ENCODE results near the gene APOL4. TPM values are rescaled to one million over a fixed set of nuclear protein-coding genes. Genes with fewer than 3 reads are reported as not detected.

Gene APOL4
- total and polyA plus RNA-seq, 7 donors = 1.2 to 14.0 (median 4.8) TPM

GRCh38 chr22:36236388-36237319 lies 35.0 kb upstream of the APOL4 start:
- intact Hi-C loops (cut with DNase I) = loop anchor here (5.0 kb wide), 1 partner anchor 39 kb away; no protein-coding TSS in a partner anchor
- Histone ChIP-seq H3K27me3 (no peaks in the 10 kb centered on the region), H3K4me1 (peaks cover 0 to 52% (median 44%) of the 10 kb centered on the region in 4 donors), H3K9me3 (no peaks in the 10 kb centered on the region), H3K36me3 (peaks cover 0 to 26% (median 13%) of the 10 kb centered on the region in 4 donors), H3K27ac (peak overlapping the region; percentile 90 to 93 (median 90)), H3K4me3 (peak overlapping the region in 2 of 4 donors; percentile 57 to 60)
- no peak for DNase-seq
- TF ChIP-seq POLR2A (IDR thresholded peaks at IDR 0.05) (no peak), POLR2AphosphoS5 (IDR thresholded peaks at IDR 0.05) (no peak), EP300 (IDR thresholded peaks at IDR 0.05) (no peak), CTCF (IDR thresholded peaks at IDR 0.05) (no peak)
- 80 to 88% methylated on average over 14 of the region's 14 CpGs for WGBS, 2 donors

- Histone ChIP-seq H3K27me3 (no peaks in the 10 kb centered on the region), H3K9me3 (no peaks in the 10 kb centered on the region), H3K36me3 (peaks cover 0 to 37% (median 22%) of the 10 kb centered on the region in 4 donors), H3K27ac (no peak overlapping the region), H3K4me1 (peaks cover 0 to 52% (median 44%) of the 10 kb centered on the region in 4 donors), H3K4me3 (no peak overlapping the region)
- DNase-seq = no peak
- intact Hi-C loops (cut with DNase I) = loop anchor here (5.0 kb wide), 1 partner anchor 38 kb away; no protein-coding TSS in a partner anchor
- WGBS, 2 donors = 87 to 90% methylated on average over 3 of the region's 3 CpGs
- TF ChIP-seq POLR2AphosphoS5 (IDR thresholded peaks at IDR 0.05) = no peak
- TF ChIP-seq CTCF (IDR thresholded peaks at IDR 0.05) = no peak
- TF ChIP-seq EP300 (IDR thresholded peaks at IDR 0.05) = no peak
- no peak for TF ChIP-seq POLR2A (IDR thresholded peaks at IDR 0.05)
Observed at GRCh38 chr22:36235585-36235984, 34.0 kb upstream of the APOL4 start.

GRCh38 chr22:36234919-36235318 lies 33.3 kb upstream of the APOL4 start:
- H3K27me3 ChIP-seq = no peaks in the 10 kb centered on the region
- no peak for DNase-seq
- intact Hi-C loops (cut with DNase I) = loop anchor here (5.0 kb wide), 1 partner anchor 38 kb away; no protein-coding TSS in a partner anchor
- no peak overlapping the region for H3K27ac ChIP-seq
- H3K4me3 ChIP-seq = no peak overlapping the region
- 76 to 79% methylated on average over 2 of the region's 2 CpGs for WGBS, 2 donors
- TF ChIP-seq EP300 (IDR thresholded peaks at IDR 0.05) (no peak), POLR2AphosphoS5 (IDR thresholded peaks at IDR 0.05) (no peak), CTCF (IDR thresholded peaks at IDR 0.05) (no peak), POLR2A (IDR thresholded peaks at IDR 0.05) (no peak)
- H3K4me1 ChIP-seq = peaks cover 0 to 49% (median 43%) of the 10 kb centered on the region in 4 donors
- no peaks in the 10 kb centered on the region for H3K9me3 ChIP-seq
- peaks cover 3 to 42% (median 27%) of the 10 kb centered on the region in 4 donors for H3K36me3 ChIP-seq

GRCh38 chr22:36234213-36234612 lies 32.6 kb upstream of the APOL4 start:
- DNase-seq = no peak
- TF ChIP-seq CTCF (IDR thresholded peaks at IDR 0.05) (no peak), POLR2AphosphoS5 (IDR thresholded peaks at IDR 0.05) (no peak), EP300 (IDR thresholded peaks at IDR 0.05) (no peak), POLR2A (IDR thresholded peaks at IDR 0.05) (no peak)
- Histone ChIP-seq H3K27me3 (no peaks in the 10 kb centered on the region), H3K4me3 (no peak overlapping the region), H3K36me3 (peaks cover 5 to 49% (median 29%) of the 10 kb centered on the region in 4 donors), H3K9me3 (no peaks in the 10 kb centered on the region), H3K27ac (no peak overlapping the region), H3K4me1 (peaks cover 0 to 44% (median 41%) of the 10 kb centered on the region in 4 donors)
- intact Hi-C loops (cut with DNase I) = no loop called here
- 56 to 79% methylated on average over 2 of the region's 2 CpGs for WGBS, 2 donors

All from sigmoid colon (tissue), 7 donors.